AG10803 (cell line): ENCODE results near the gene KATNIP.

Source experiments
- DNase-seq: peaks from one replicate; pipeline ENCODE4 v3.0.0; 2010; ENCODE audit warnings: low read depth
- H3K4me3 ChIP-seq: 2 replicates; pipeline ENCODE4 v1.5.1; 2011; ENCODE audit warnings: mild to moderate bottlenecking, low read length, control low read depth
- CTCF ChIP-seq: conservative IDR thresholded peaks from 2 replicates; pipeline ENCODE4 v1.5.1; 2011; ENCODE audit warnings: mild to moderate bottlenecking, low read length, control low read depth, inconsistent platforms

The KATNIP gene

GRCh38 chr16:27591837-27592236, 41.9 kb downstream of the KATNIP start:
- no peak for DNase-seq
- no peak overlapping the region for H3K4me3 ChIP-seq
- TF ChIP-seq CTCF, result no peak

GRCh38 chr16:27595475-27595874, 45.5 kb downstream of the KATNIP start:
- no peak for DNase-seq
- TF ChIP-seq CTCF, result no peak
- H3K4me3 ChIP-seq, result no peak overlapping the region

- no peak for DNase-seq
- H3K4me3 ChIP-seq, result no peak overlapping the region
- TF ChIP-seq CTCF, result no peak
Measured at GRCh38 chr16:27595993-27596392, 46.0 kb downstream of the KATNIP start.

GRCh38 chr16:27596411-27596810, 46.5 kb downstream of the KATNIP start:
- no peak overlapping the region for H3K4me3 ChIP-seq
- no peak for DNase-seq
- no peak for TF ChIP-seq CTCF

GRCh38 chr16:27597361-27597760, 47.4 kb downstream of the KATNIP start:
- TF ChIP-seq CTCF, result no peak
- H3K4me3 ChIP-seq, result no peak overlapping the region
- no peak for DNase-seq

GRCh38 chr16:27598220-27598619, 48.3 kb downstream of the KATNIP start:
- no peak for TF ChIP-seq CTCF
- DNase-seq, result peak; percentile 12
- H3K4me3 ChIP-seq, result no peak overlapping the region

GRCh38 chr16:27598931-27599565, 49.1 kb downstream of the KATNIP start:
- no peak overlapping the region for H3K4me3 ChIP-seq
- no peak for TF ChIP-seq CTCF
- DNase-seq, result no peak
